Astrocyte (in vitro differentiated cells and primary cell): ENCODE data around the gene TM9SF4. TPM values are rescaled to one million over a fixed set of nuclear protein-coding genes. Genes with fewer than 3 reads are reported as not detected.

ENCODE experiments used
- DNase-seq: peaks from one replicate; pipeline ENCODE4 v3.0.0-alpha.2; 2010; ENCODE audit warnings: low read depth
- FAIRE-seq: peaks from 2 replicates; lab custom pipeline; 2011; peaks lifted over from hg19 to GRCh38; lab: Jason Lieb, UNC
- H2AFZ ChIP-seq: 2 replicates; pipeline ENCODE4 v1.6.0; 2012; ENCODE audit warnings: low read depth, low read length, inconsistent platforms
- H3K27ac ChIP-seq: 2 replicates; pipeline ENCODE4 v1.5.1; 2011; ENCODE audit warnings: low read depth, low read length, inconsistent platforms
- H3K27me3 ChIP-seq: 2 replicates; pipeline ENCODE4 v1.6.0; 2011; ENCODE audit warnings: low read length, inconsistent platforms; ENCODE audit not compliant: insufficient read depth
- H3K36me3 ChIP-seq: 2 replicates; pipeline ENCODE4 v1.5.1; 2011; ENCODE audit warnings: low read length, inconsistent platforms; ENCODE audit not compliant: insufficient read depth
- H3K4me1 ChIP-seq: 2 replicates; pipeline ENCODE4 v1.5.1; 2011; ENCODE audit warnings: low read length, inconsistent platforms; ENCODE audit not compliant: insufficient read depth
- H3K4me2 ChIP-seq: 2 replicates; pipeline ENCODE4 v1.6.0; 2012; ENCODE audit warnings: low read length, inconsistent platforms
- H3K4me3 ChIP-seq: 2 replicates; pipeline ENCODE4 v1.5.1; 2011; ENCODE audit warnings: low read depth, mild to moderate bottlenecking, low read length, inconsistent platforms; ENCODE audit not compliant: insufficient read depth
- H3K79me2 ChIP-seq: 2 replicates; pipeline ENCODE4 v1.6.0; 2012; ENCODE audit warnings: mild to moderate bottlenecking, low read length, inconsistent platforms; ENCODE audit not compliant: insufficient read depth
- H3K9ac ChIP-seq: 2 replicates; pipeline ENCODE4 v1.6.0; 2012; ENCODE audit warnings: mild to moderate bottlenecking, low read length, inconsistent platforms
- H3K9me3 ChIP-seq: 2 replicates; pipeline ENCODE4 v1.5.1; 2012; ENCODE audit warnings: low read depth, mild to moderate bottlenecking, low read length, inconsistent platforms; ENCODE audit not compliant: insufficient read depth
- H4K20me1 ChIP-seq: 2 replicates; pipeline ENCODE4 v1.6.0; 2012; ENCODE audit warnings: low read length, inconsistent platforms; ENCODE audit not compliant: insufficient read depth
- H3K27ac Mint-ChIP-seq: one replicate; pipeline ENCODE4 v1.8.0; 2021; ENCODE audit warnings: mild to moderate bottlenecking, mixed read lengths; ENCODE audit not compliant: unreplicated experiment
- H3K27me3 Mint-ChIP-seq: one replicate; pipeline ENCODE4 v1.8.0; 2021; ENCODE audit warnings: low read depth, mixed read lengths; ENCODE audit not compliant: unreplicated experiment
- H3K36me3 Mint-ChIP-seq: one replicate; pipeline ENCODE4 v1.8.0; 2021; ENCODE audit warnings: low read depth, mixed read lengths; ENCODE audit not compliant: unreplicated experiment
- H3K4me1 Mint-ChIP-seq: one replicate; pipeline ENCODE4 v1.8.0; 2021; ENCODE audit warnings: low read depth, mixed read lengths; ENCODE audit not compliant: unreplicated experiment
- H3K4me3 Mint-ChIP-seq: one replicate; pipeline ENCODE4 v1.8.0; 2021; ENCODE audit warnings: mild to moderate bottlenecking, moderate library complexity, mixed read lengths; ENCODE audit not compliant: unreplicated experiment
- H3K9me3 Mint-ChIP-seq: one replicate; pipeline ENCODE4 v1.8.0; 2021; ENCODE audit warnings: mild to moderate bottlenecking, mixed read lengths; ENCODE audit not compliant: unreplicated experiment
- CTCF ChIP-seq: IDR thresholded peaks from 2 replicates; pipeline ENCODE4 v1.5.1; 2011; ENCODE audit warnings: low read depth, mild to moderate bottlenecking, inconsistent platforms, low read length, moderate library complexity; ENCODE audit not compliant: insufficient read depth
- EZH2 ChIP-seq: IDR thresholded peaks from 2 replicates; pipeline ENCODE4 v1.6.1; 2012; ENCODE audit warnings: mild to moderate bottlenecking, low read length, inconsistent platforms; ENCODE audit not compliant: insufficient read depth
- total RNA-seq: library from RNA; stranded (reverse); gene quantifications from 2 replicates; pipeline ENCODE4 v1.2.1, GENCODE V29; 2021

Gene TM9SF4
- total RNA-seq, 1 donor from 2014 or later, result 64.0 TPM

DNA sequence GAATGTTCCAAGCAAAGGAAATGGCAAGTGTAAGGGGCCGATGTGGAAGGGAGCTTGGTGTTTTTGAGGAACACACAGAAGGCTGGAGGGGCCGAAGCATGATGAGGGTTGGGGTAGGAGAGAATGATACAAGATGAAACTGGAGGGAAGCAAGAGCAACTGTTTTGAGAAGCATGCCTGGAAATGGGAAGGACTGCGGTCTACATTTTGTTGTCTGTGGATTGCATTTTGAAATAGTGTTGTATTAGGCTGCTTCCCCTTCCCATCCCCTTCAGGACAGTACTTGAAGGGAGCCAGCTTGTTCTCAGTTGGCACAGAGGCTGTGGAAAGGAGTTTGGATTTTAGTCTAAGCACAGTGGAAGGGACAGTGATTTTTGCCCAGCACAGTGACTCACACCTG, 2.2 kb downstream of the TM9SF4 start:
- H3K4me1 ChIP-seq, result peaks cover 8% of the 10 kb centered on the region
- peaks cover 2% of the 10 kb centered on the region for H3K36me3 ChIP-seq
- no peak overlapping the region for H3K27ac Mint-ChIP-seq
- DNase-seq, result no peak
- H3K27me3 ChIP-seq, result no peaks in the 10 kb centered on the region
- H3K9ac ChIP-seq, result no peak overlapping the region
- no peaks in the 10 kb centered on the region for H3K9me3 Mint-ChIP-seq
- H3K9me3 ChIP-seq, result no peaks in the 10 kb centered on the region
- peaks cover 33% of the 10 kb centered on the region for H3K4me1 Mint-ChIP-seq
- no peak overlapping the region for H2AFZ ChIP-seq
- H3K79me2 ChIP-seq, result peaks cover 72% of the 10 kb centered on the region
- H3K4me3 ChIP-seq, result no peak overlapping the region
- peak overlapping the region; percentile 97 for H3K4me2 ChIP-seq
- no peak for TF ChIP-seq CTCF
- TF ChIP-seq EZH2, result no peak
- no peak overlapping the region for H3K27ac ChIP-seq
- H3K4me3 Mint-ChIP-seq, result peak overlapping the region; percentile 1
- peaks cover 57% of the 10 kb centered on the region for H4K20me1 ChIP-seq
- no peaks in the 10 kb centered on the region for H3K27me3 Mint-ChIP-seq
- H3K36me3 Mint-ChIP-seq, result peaks cover 10% of the 10 kb centered on the region
- no peak for FAIRE-seq

- H4K20me1 ChIP-seq, result peaks cover 68% of the 10 kb centered on the region
- no peak overlapping the region for H3K4me3 ChIP-seq
- Mint-ChIP-seq H3K36me3 (peaks cover 10% of the 10 kb centered on the region), H3K9me3 (no peaks in the 10 kb centered on the region), H3K4me1 (peaks cover 32% of the 10 kb centered on the region), H3K27me3 (no peaks in the 10 kb centered on the region), H3K27ac (peak overlapping the region; percentile 11), H3K4me3 (no peak overlapping the region)
- no peak overlapping the region for H2AFZ ChIP-seq
- peaks cover 8% of the 10 kb centered on the region for H3K4me1 ChIP-seq
- no peak overlapping the region for H3K4me2 ChIP-seq
- peaks cover 2% of the 10 kb centered on the region for H3K36me3 ChIP-seq
- FAIRE-seq (no peak), DNase-seq (no peak)
- H3K79me2 ChIP-seq, result peaks cover 83% of the 10 kb centered on the region
- no peaks in the 10 kb centered on the region for H3K9me3 ChIP-seq
- no peaks in the 10 kb centered on the region for H3K27me3 ChIP-seq
- TF ChIP-seq CTCF, result no peak
- H3K9ac ChIP-seq, result no peak overlapping the region
- H3K27ac ChIP-seq, result no peak overlapping the region
These were observed 3.3 kb downstream of the TM9SF4 start for GRCh38 chr20:32112841-32113240.

DNA sequence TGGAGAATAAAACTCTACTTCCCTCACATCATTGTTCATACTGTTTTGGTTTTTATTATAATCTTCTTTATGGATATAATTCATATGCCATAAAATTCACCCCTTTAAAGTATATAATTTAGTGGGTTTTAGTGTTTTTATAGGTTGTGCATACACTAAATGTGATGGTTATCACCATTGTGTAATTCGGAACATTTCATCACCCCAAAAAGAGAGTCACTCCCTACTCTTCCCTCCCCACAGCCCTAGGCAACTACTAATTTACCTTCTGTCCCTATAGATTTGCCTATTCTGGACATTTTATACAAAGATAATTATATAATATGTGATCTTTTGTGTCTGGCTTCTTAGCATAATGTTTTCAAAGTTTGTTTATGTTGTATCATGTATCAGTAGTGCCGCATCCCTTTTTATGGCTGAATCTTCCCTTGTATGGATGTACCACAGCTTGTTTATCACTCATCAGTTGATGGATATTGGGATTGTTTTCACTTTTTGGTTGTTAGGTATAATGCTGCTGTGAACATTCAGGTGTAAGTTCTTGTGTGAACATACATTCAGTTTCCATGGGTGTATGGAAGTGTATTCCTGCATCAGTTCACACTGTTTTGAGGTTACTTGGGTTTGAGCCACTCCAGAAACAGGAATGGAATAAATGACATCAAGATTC, 4.2 kb downstream of the TM9SF4 start:
- no peaks in the 10 kb centered on the region for H3K9me3 Mint-ChIP-seq
- no peak overlapping the region for H3K4me2 ChIP-seq
- H3K9ac ChIP-seq, result no peak overlapping the region
- H2AFZ ChIP-seq, result no peak overlapping the region
- peaks cover 10% of the 10 kb centered on the region for H3K36me3 Mint-ChIP-seq
- H3K36me3 ChIP-seq, result peaks cover 2% of the 10 kb centered on the region
- H3K27me3 Mint-ChIP-seq, result no peaks in the 10 kb centered on the region
- H3K79me2 ChIP-seq, result peaks cover 91% of the 10 kb centered on the region
- H3K27ac Mint-ChIP-seq, result no peak overlapping the region
- DNase-seq (no peak), FAIRE-seq (no peak)
- H3K27me3 ChIP-seq, result no peaks in the 10 kb centered on the region
- peaks cover 73% of the 10 kb centered on the region for H4K20me1 ChIP-seq
- peaks cover 31% of the 10 kb centered on the region for H3K4me1 Mint-ChIP-seq
- H3K9me3 ChIP-seq, result no peaks in the 10 kb centered on the region
- H3K4me1 ChIP-seq, result peaks cover 8% of the 10 kb centered on the region
- no peak overlapping the region for H3K27ac ChIP-seq
- TF ChIP-seq CTCF (no peak), EZH2 (no peak)
- no peak overlapping the region for H3K4me3 Mint-ChIP-seq
- no peak overlapping the region for H3K4me3 ChIP-seq
